GM19240 (cell line): ENCODE data around the gene TLE3.
"Not testable (repeated sequence)": the region's sequence is repeated elsewhere in the genome, so short reads cannot be mapped to it uniquely, and the experiment has no call there.

Experiments used
- DNase-seq: peaks from one replicate; pipeline ENCODE4 v3.0.0; 2011; ENCODE audit warnings: low spot score; ENCODE audit not compliant: insufficient read length

The TLE3 gene

GRCh38 chr15:70126362-70126761 lies 28.6 kb upstream of the TLE3 start:
- DNase-seq: no peak

DNA sequence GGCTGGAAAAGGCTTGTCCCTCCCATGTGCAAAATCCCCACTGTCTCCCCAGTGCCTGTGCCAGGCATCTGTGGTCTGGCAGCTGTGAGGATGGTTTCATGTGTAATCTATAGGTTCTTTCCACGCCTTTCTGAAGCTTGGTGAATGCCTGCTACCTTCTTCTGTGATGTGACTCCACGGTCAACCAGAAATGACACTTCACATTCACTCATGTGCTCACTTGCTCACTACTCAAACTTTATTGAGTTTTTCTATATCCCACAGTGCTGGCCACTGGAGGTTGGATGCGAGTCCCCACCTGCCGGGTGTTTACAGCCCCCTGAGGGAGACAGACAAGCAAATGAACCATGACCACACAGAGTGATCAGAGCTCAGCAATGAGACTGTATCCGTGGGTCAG lies 27.9 kb upstream of the TLE3 start:
- DNase-seq: no peak

DNA sequence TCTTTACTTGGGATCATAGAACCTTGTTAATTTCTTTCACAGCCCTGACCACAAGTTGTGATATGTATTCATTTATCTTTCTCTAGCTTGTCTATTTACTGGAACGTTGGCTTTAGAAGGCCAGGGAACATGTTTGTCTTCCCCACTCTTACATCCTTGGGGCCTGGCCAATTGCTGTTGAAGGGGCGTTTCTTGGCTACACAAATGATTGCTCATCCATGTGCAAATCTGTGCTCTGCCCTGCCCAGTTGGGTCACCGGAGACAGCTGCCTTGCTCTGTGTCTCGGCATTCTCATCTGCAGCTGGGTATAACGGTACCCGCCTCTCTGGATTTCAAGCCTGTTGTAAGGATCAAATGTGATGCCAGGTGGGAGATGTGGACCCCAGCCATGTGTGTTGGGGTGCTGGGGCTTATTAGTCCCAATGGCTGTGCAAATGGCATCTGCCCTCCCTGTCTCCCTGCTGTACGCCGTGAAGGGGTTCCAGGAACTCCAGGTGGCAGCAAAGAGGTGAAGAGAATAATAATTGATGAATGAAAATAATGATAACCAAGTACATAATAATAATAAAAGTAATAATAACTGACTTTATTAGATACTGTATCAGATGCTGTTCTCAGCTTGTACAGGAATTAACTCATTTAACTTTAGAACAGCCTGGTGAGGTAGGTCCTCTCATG lies 24.0 kb upstream of the TLE3 start:
- DNase-seq: no peak

DNA sequence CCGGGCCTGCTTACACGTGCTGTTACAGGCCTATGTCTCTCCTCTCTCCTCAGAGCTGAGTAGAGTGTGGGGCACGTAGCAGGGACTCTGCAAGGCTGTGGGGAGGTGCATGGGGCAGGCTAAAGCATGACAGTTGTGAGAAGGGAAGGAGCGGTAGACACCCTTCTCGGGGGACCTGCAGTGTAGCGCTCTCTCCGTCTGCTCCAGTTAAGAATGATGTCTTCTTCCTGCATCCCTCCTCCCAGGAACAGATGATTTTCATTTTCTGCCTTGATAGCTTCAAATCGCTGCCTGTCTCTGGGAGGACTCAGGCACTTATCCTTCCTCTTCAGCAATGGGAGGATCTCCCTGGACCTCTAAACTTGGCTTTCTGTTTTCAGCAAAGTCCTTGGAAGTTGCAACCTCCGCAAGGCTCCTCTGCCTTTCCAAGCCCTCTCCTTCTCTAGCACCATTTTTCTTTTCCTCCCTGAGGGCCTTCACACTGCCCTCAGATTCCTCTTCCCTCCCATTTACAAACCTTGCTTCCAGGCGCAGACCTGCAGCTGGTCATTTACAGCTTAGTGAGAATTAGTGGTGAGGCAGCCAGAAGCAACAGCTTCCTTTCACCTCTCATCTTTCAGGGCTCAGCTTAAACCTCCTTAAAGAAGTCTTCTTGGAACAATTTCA lies 23.4 kb upstream of the TLE3 start:
- no peak for DNase-seq

DNA sequence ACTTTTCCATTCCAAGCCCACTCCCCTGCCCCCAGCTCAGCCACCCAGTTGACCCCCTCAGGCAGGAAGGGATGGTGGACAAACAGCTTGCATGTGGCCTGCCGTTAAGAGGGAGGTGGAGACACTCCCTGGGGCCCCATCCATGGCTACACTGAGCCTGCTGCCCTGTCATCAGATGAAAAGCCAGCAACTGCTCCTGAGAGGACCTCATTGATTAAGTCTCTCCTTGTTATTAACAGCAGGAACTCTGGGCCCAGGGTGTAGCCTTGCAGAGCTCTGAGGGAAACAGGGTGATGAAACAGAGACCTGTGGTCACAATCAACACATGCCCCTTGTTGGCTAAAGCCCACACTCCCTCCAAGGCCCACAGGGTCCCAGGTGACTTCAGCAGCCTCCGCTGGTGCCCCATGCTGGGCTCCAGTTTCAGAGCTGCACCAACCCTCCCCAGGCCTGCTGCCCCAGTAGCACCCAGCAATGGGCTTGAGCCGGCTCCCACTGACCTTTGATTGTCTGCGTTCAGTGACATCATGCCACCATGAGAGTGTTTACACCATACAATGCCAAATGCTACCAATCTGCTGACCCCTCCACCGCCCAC lies 22.3 kb upstream of the TLE3 start:
- no peak for DNase-seq

GRCh38 chr15:70118599-70118998 lies 20.9 kb upstream of the TLE3 start:
- no peak for DNase-seq

- DNase-seq: no peak
Observed at GRCh38 chr15:70116317-70116716, 18.6 kb upstream of the TLE3 start.

DNA sequence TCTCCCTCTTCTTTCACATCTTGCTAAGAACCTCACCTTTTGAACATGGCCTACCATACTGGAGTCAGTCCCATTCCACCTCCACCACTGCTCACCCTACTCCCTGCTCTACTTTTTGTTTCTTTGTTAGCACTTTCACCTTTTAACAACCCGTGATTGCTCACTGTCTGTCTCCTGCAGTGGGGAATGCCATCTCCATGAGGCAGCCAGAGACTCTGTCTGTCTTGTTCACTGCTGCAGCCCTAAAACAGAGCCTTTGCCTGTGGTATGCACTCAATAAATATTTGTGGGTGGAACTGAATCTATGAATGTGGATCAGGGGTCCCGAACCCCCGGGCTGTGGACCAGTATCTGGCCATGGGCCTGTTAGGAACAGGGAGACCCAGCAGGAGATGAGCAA lies 16.5 kb upstream of the TLE3 start:
- no peak for DNase-seq

- no peak for DNase-seq
Observed at GRCh38 chr15:70113304-70113700, 15.6 kb upstream of the TLE3 start.

DNA sequence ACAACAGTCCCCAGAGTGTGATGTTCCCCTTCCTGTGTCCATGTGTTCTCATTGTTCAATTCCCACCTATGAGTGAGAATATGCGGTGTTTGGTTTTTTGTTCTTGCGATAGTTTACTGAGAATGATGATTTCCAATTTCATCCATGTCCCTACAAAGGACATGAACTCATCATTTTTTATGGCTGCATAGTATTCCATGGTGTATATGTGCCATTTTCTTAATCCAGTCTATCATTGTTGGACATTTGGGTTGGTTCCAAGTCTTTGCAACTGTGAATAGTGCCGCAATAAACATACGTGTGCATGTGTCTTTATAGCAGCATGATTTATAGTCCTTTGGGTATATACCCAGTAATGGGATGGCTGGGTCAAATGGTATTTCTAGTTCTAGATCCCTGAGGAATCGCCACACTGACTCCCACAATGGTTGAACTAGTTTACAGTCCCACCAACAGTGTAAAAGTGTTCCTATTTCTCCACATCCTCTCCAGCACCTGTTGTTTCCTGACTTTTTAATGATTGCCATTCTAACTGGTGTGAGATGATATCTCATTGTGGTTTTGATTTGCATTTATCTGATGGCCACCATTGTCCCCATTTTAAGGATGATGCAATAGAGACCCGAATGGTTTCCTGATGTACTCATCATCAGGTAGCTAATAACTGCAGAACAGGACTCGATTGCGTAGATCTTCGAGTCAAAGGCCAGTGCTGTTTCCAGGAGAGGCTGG lies 15.0 kb upstream of the TLE3 start:
- not testable (repeated sequence) for DNase-seq

- DNase-seq: no peak
Observed at GRCh38 chr15:70112074-70112395, 14.3 kb upstream of the TLE3 start.

DNA sequence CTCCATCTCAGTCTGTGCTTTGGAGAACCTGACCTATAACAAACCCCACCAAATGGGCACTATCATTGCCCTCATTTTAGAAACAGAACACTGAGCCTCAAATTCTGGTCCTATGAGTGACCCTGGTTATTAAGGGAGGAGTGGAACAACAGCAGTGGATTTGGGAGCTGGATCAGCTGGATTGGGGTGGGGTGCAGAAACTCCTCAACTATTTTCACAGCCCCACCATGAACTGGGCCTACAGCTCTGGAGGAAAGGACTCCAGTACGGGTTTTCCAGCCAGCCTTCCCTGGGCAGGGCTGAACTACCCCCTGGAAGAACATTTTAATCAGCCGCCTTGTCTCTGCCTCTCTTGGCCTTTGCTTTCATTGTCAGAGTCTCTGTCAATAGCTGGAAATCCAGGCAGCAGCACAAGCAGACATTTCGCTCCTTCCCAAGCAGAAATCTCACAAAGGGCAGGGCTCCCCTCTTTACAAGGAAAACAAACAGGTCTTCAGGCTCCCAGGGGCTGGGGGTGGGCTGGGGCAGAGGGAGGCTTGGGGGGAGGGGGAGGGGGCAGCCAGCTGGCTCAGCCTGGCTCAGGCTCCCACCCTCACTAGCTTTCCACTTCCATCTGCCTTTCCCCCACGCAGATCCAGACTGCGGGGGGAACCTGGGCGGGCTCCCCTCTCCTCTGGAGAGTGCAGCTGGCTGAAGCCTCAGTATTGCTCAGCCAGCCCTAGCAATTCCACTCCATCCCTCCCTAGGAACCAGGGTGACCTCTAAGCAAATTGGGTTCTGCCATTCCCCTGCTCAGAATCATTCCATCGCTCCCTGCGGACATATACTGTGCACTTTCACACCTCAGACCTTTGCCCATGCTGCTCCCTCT lies 13.7 kb upstream of the TLE3 start:
- DNase-seq: no peak

DNA sequence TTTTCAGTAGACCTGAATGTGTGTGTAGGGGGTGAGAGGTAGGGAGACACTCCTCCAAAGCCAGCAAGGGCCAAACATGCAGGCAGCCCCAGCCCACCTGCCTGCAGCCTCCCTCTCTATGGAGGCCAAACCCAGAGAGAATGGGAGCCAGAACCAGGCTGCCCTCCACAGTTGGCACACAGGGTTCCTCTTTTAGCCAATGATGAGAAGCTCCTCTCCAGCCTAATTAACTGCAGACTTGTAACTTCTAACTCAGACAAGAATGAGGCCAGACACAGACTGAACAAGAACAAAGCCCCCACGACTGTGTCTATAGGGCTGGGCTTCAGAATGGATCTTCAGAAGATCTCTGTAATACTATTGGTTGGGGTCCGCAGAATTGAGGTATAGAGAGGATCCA lies 12.3 kb upstream of the TLE3 start:
- no peak for DNase-seq

- DNase-seq: no peak
Observed at GRCh38 chr15:70109531-70109930, 11.8 kb upstream of the TLE3 start.

- no peak for DNase-seq
Observed at GRCh38 chr15:70103880-70104626, 6.3 kb upstream of the TLE3 start.

DNA sequence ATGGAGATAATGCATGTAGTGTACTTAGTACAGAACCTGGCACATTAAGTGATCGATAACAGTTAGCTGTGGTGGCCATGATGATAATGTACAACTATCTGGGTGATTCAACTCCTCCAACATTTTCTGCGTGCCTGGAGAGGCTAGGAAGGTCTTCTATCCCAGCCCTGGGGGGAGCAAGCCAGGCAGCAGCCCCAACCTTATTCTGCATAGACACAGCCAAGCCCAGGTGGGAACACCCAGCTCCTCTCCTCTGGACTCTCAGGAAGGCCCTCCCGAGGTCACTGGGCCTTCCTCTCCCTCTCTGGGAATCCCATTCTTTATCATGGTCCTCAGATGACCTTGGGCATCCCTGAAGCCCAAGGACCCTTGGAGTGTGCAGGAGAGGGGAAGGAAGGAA lies 5.1 kb upstream of the TLE3 start:
- no peak for DNase-seq

- no peak for DNase-seq
Observed at GRCh38 chr15:70101459-70102113, 3.9 kb upstream of the TLE3 start.

- DNase-seq: no peak
Observed at GRCh38 chr15:70100474-70101341, 3.0 kb upstream of the TLE3 start.

- no peak for DNase-seq
Observed at GRCh38 chr15:70099967-70100473, 2.3 kb upstream of the TLE3 start.
